ENCODE measurements around the gene GREB1L.

The GREB1L gene

GRCh38 chr18:21453511-21453901 is 211.5 kb downstream of the GREB1L start:
- H3K4me1 ChIP-seq (ENCODE audit: control insufficient read depth in 2 of 2, insufficient read depth in 1 of 2, low read depth in 1 of 2, low read length in 2 of 2) = no peaks in the 10 kb centered on the region
- H3K4me2 ChIP-seq (ENCODE audit: insufficient read depth, low read length, poor library complexity, severe bottlenecking) = no peak overlapping the region
- no peaks in the 10 kb centered on the region for H3K79me1 ChIP-seq (ENCODE audit: low read depth, low read length)
- no peak overlapping the region for H4K91ac ChIP-seq (ENCODE audit: low read depth, low read length, poor library complexity)
- H3K36me3 ChIP-seq (replicated peaks in 1 of 2; ENCODE audit: control insufficient read depth in 2 of 2, insufficient read depth in 2 of 2, low read length in 2 of 2) = peaks cover 37 to 100% of the 10 kb centered on the region in 2 donors
- DNase-seq (ENCODE audit: low spot score) = no peak
- H3K23ac ChIP-seq (ENCODE audit: low read depth, low read length, poor library complexity) = no peak overlapping the region
- no peak overlapping the region for H3K27ac ChIP-seq (replicated peaks; ENCODE audit: low read length)
- no peak overlapping the region for H2AFZ ChIP-seq (ENCODE audit: low read length)
- H3K4me3 ChIP-seq (ENCODE audit: low read length in 2 of 2) = no peak overlapping the region
- H3K4ac ChIP-seq (ENCODE audit: low read length) = no peak overlapping the region
- no CpG with 5 or more reads among the region's 6 CpGs for WGBS, 2 donors (ENCODE audit: extremely low coverage in 2 of 2, insufficient read length in 2 of 2, insufficient replicate concordance in 1 of 2)
- H3K18ac ChIP-seq (ENCODE audit: low read length) = no peak overlapping the region
- H2BK5ac ChIP-seq (ENCODE audit: low read length) = no peak overlapping the region
- no peaks in the 10 kb centered on the region for H3K9me3 ChIP-seq (replicated peaks in 1 of 2; ENCODE audit: control insufficient read depth in 2 of 2, insufficient read depth in 1 of 2, low read depth in 1 of 2, low read length in 2 of 2)
- no peak overlapping the region for H4K8ac ChIP-seq (ENCODE audit: low read depth, low read length)
- H2BK120ac ChIP-seq (ENCODE audit: low read depth, low read length) = no peak overlapping the region
- no peak overlapping the region for H2BK12ac ChIP-seq (ENCODE audit: low read length)
- no peak overlapping the region for H3K14ac ChIP-seq (ENCODE audit: low read length)
- no peak overlapping the region for H2BK15ac ChIP-seq (ENCODE audit: low read length)
- H3K9ac ChIP-seq (ENCODE audit: low read depth, low read length, poor library complexity) = no peak overlapping the region
- H2AK5ac ChIP-seq (ENCODE audit: low read depth, low read length) = no peak overlapping the region
- no peaks in the 10 kb centered on the region for H3K27me3 ChIP-seq (ENCODE audit: control insufficient read depth in 3 of 3, insufficient read depth in 3 of 3, low read depth in 1 of 3, low read length in 3 of 3)

DNA sequence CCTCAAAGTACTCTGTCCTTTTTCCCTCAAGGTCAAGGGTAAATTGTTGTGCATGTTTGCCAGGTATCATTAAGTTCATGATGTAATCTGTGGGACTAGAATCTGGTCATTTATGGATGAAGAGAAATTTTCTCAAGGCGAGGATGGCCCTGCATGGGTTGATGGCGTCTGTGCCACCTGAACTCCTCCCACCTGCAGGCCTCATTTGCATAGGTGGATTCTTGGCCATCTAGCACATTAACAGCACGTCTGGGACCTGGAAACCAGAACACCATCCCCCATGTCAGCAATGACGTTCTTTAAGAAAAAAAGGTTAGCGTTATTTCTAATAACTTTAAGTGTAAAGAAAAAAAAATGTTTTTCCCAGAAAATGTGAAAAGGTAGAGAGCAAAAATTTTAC is 212.7 kb downstream of the GREB1L start:
- H3K4me2 ChIP-seq (ENCODE audit: insufficient read depth, low read length, poor library complexity, severe bottlenecking) = no peak overlapping the region
- H3K18ac ChIP-seq (ENCODE audit: low read length) = no peak overlapping the region
- no peak overlapping the region for H4K91ac ChIP-seq (ENCODE audit: low read depth, low read length, poor library complexity)
- H4K8ac ChIP-seq (ENCODE audit: low read depth, low read length) = no peak overlapping the region
- DNase-seq (ENCODE audit: low spot score) = no peak
- no peak overlapping the region for H2AK5ac ChIP-seq (ENCODE audit: low read depth, low read length)
- H3K79me1 ChIP-seq (ENCODE audit: low read depth, low read length) = no peaks in the 10 kb centered on the region
- no CpG with 5 or more reads among the region's 5 CpGs for WGBS, 2 donors (ENCODE audit: extremely low coverage in 2 of 2, insufficient read length in 2 of 2, insufficient replicate concordance in 1 of 2)
- H3K36me3 ChIP-seq (replicated peaks in 1 of 2; ENCODE audit: control insufficient read depth in 2 of 2, insufficient read depth in 2 of 2, low read length in 2 of 2) = peaks cover 39 to 100% of the 10 kb centered on the region in 2 donors
- no peak overlapping the region for H2BK15ac ChIP-seq (ENCODE audit: low read length)
- H3K4me1 ChIP-seq (ENCODE audit: control insufficient read depth in 2 of 2, insufficient read depth in 1 of 2, low read depth in 1 of 2, low read length in 2 of 2) = peaks cover 0 to 1% of the 10 kb centered on the region in 2 donors
- no peak overlapping the region for H3K4ac ChIP-seq (ENCODE audit: low read length)
- H3K23ac ChIP-seq (ENCODE audit: low read depth, low read length, poor library complexity) = no peak overlapping the region
- H2BK120ac ChIP-seq (ENCODE audit: low read depth, low read length) = no peak overlapping the region
- no peak overlapping the region for H2AFZ ChIP-seq (ENCODE audit: low read length)
- H3K9me3 ChIP-seq (replicated peaks in 1 of 2; ENCODE audit: control insufficient read depth in 2 of 2, insufficient read depth in 1 of 2, low read depth in 1 of 2, low read length in 2 of 2) = no peaks in the 10 kb centered on the region
- H2BK5ac ChIP-seq (ENCODE audit: low read length) = no peak overlapping the region
- no peak overlapping the region for H2BK12ac ChIP-seq (ENCODE audit: low read length)
- H3K9ac ChIP-seq (ENCODE audit: low read depth, low read length, poor library complexity) = no peak overlapping the region
- no peaks in the 10 kb centered on the region for H3K27me3 ChIP-seq (ENCODE audit: control insufficient read depth in 3 of 3, insufficient read depth in 3 of 3, low read depth in 1 of 3, low read length in 3 of 3)
- H3K4me3 ChIP-seq (ENCODE audit: low read length in 2 of 2) = no peak overlapping the region
- no peak overlapping the region for H3K27ac ChIP-seq (replicated peaks; ENCODE audit: low read length)
- H3K14ac ChIP-seq (ENCODE audit: low read length) = no peak overlapping the region

GRCh38 chr18:21456428-21457178 is 214.6 kb downstream of the GREB1L start:
- Histone ChIP-seq H3K36me3 (replicated peaks in 1 of 2; ENCODE audit: control insufficient read depth in 2 of 2, insufficient read depth in 2 of 2, low read length in 2 of 2) (peaks cover 42 to 100% of the 10 kb centered on the region in 2 donors), H2BK15ac (ENCODE audit: low read length) (no peak overlapping the region), H3K79me1 (ENCODE audit: low read depth, low read length) (no peaks in the 10 kb centered on the region), H2AFZ (ENCODE audit: low read length) (no peak overlapping the region), H3K23ac (ENCODE audit: low read depth, low read length, poor library complexity) (no peak overlapping the region), H3K18ac (ENCODE audit: low read length) (no peak overlapping the region), H3K4ac (ENCODE audit: low read length) (no peak overlapping the region), H2BK5ac (ENCODE audit: low read length) (no peak overlapping the region), H2BK120ac (ENCODE audit: low read depth, low read length) (no peak overlapping the region), H3K4me2 (ENCODE audit: insufficient read depth, low read length, poor library complexity, severe bottlenecking) (no peak overlapping the region), H2AK5ac (ENCODE audit: low read depth, low read length) (no peak overlapping the region), H4K8ac (ENCODE audit: low read depth, low read length) (no peak overlapping the region), H3K27me3 (ENCODE audit: control insufficient read depth in 3 of 3, insufficient read depth in 3 of 3, low read depth in 1 of 3, low read length in 3 of 3) (no peaks in the 10 kb centered on the region), H3K27ac (replicated peaks; ENCODE audit: low read length) (no peak overlapping the region), H2BK12ac (ENCODE audit: low read length) (no peak overlapping the region), H3K14ac (ENCODE audit: low read length) (no peak overlapping the region), H3K4me1 (ENCODE audit: control insufficient read depth in 2 of 2, insufficient read depth in 1 of 2, low read depth in 1 of 2, low read length in 2 of 2) (peaks cover 0 to 2% of the 10 kb centered on the region in 2 donors), H3K4me3 (ENCODE audit: low read length in 2 of 2) (no peak overlapping the region), H3K9ac (ENCODE audit: low read depth, low read length, poor library complexity) (no peak overlapping the region), H3K9me3 (replicated peaks in 1 of 2; ENCODE audit: control insufficient read depth in 2 of 2, insufficient read depth in 1 of 2, low read depth in 1 of 2, low read length in 2 of 2) (no peaks in the 10 kb centered on the region), H4K91ac (ENCODE audit: low read depth, low read length, poor library complexity) (no peak overlapping the region)
- WGBS, 2 donors (ENCODE audit: extremely low coverage in 2 of 2, insufficient read length in 2 of 2, insufficient replicate concordance in 1 of 2) = no CpG with 5 or more reads among the region's 5 CpGs
- no peak for DNase-seq (ENCODE audit: low spot score)

GRCh38 chr18:21457179-21457535 is 215.1 kb downstream of the GREB1L start:
- H2AFZ ChIP-seq (ENCODE audit: low read length) = no peak overlapping the region
- no peak overlapping the region for H2BK12ac ChIP-seq (ENCODE audit: low read length)
- H3K4me3 ChIP-seq (ENCODE audit: low read length in 2 of 2) = no peak overlapping the region
- no peaks in the 10 kb centered on the region for H3K79me1 ChIP-seq (ENCODE audit: low read depth, low read length)
- no peak overlapping the region for H2AK5ac ChIP-seq (ENCODE audit: low read depth, low read length)
- no peak overlapping the region for H2BK15ac ChIP-seq (ENCODE audit: low read length)
- H3K23ac ChIP-seq (ENCODE audit: low read depth, low read length, poor library complexity) = no peak overlapping the region
- no peak overlapping the region for H3K27ac ChIP-seq (replicated peaks; ENCODE audit: low read length)
- H3K14ac ChIP-seq (ENCODE audit: low read length) = no peak overlapping the region
- no peak overlapping the region for H3K4me2 ChIP-seq (ENCODE audit: insufficient read depth, low read length, poor library complexity, severe bottlenecking)
- H3K4ac ChIP-seq (ENCODE audit: low read length) = no peak overlapping the region
- H4K8ac ChIP-seq (ENCODE audit: low read depth, low read length) = no peak overlapping the region
- H2BK5ac ChIP-seq (ENCODE audit: low read length) = no peak overlapping the region
- H3K4me1 ChIP-seq (ENCODE audit: control insufficient read depth in 2 of 2, insufficient read depth in 1 of 2, low read depth in 1 of 2, low read length in 2 of 2) = peaks cover 0 to 2% of the 10 kb centered on the region in 2 donors
- no peak overlapping the region for H3K9ac ChIP-seq (ENCODE audit: low read depth, low read length, poor library complexity)
- no peaks in the 10 kb centered on the region for H3K27me3 ChIP-seq (ENCODE audit: control insufficient read depth in 3 of 3, insufficient read depth in 3 of 3, low read depth in 1 of 3, low read length in 3 of 3)
- H3K9me3 ChIP-seq (replicated peaks in 1 of 2; ENCODE audit: control insufficient read depth in 2 of 2, insufficient read depth in 1 of 2, low read depth in 1 of 2, low read length in 2 of 2) = no peaks in the 10 kb centered on the region
- peaks cover 38 to 100% of the 10 kb centered on the region in 2 donors for H3K36me3 ChIP-seq (replicated peaks in 1 of 2; ENCODE audit: control insufficient read depth in 2 of 2, insufficient read depth in 2 of 2, low read length in 2 of 2)
- no peak overlapping the region for H3K18ac ChIP-seq (ENCODE audit: low read length)
- DNase-seq (ENCODE audit: low spot score) = no peak
- H4K91ac ChIP-seq (ENCODE audit: low read depth, low read length, poor library complexity) = no peak overlapping the region
- H2BK120ac ChIP-seq (ENCODE audit: low read depth, low read length) = no peak overlapping the region
